Astrocyte of the cerebellum (primary cell): ENCODE results near the gene DDAH2.
A peak's percentile ranks its signal among the peaks of the same experiment; 100 is the strongest.

Experiments
- DNase-seq: peaks from one replicate; pipeline ENCODE4 v3.0.0-alpha.2; 2011; ENCODE audit warnings: low read depth
- H3K4me3 ChIP-seq: 2 replicates; pipeline ENCODE4 v1.5.1; 2011; ENCODE audit warnings: mild to moderate bottlenecking, low read depth, low read length, moderate library complexity
- CTCF ChIP-seq: IDR thresholded peaks from 2 replicates; pipeline ENCODE4 v1.5.1; 2012; ENCODE audit warnings: low read length, low read depth, moderate library complexity, mild to moderate bottlenecking; ENCODE audit errors: missing control alignments
- in situ Hi-C: cut with HindIII; loops from 2 replicates; pipeline ENCODE4 v1.10.0; 2017; ENCODE audit warnings: low sequenced_read_pairs

The DDAH2 gene

GRCh38 chr6:31737991-31738979, 9.2 kb upstream of the DDAH2 start:
- H3K4me3 ChIP-seq = peak overlapping the region; percentile 5
- in situ Hi-C loops = no loop called here
- DNase-seq = peak; percentile 65
- peak; percentile 30 for TF ChIP-seq CTCF

GRCh38 chr6:31737315-31737990, 8.4 kb upstream of the DDAH2 start:
- in situ Hi-C loops = no loop called here
- no peak for DNase-seq
- TF ChIP-seq CTCF = no peak
- peak overlapping the region; percentile 5 for H3K4me3 ChIP-seq

- TF ChIP-seq CTCF = no peak
- in situ Hi-C loops = no loop called here
- no peak for DNase-seq
- peak overlapping the region; percentile 99 for H3K4me3 ChIP-seq
Measured at GRCh38 chr6:31736768-31737314, 7.7 kb upstream of the DDAH2 start.

- DNase-seq = peak; percentile 28
- peak within 1 kb of the TSS; percentile 99 for H3K4me3 ChIP-seq
- in situ Hi-C loops = no loop called here
- no peak for TF ChIP-seq CTCF
Measured at GRCh38 chr6:31736021-31736767, 7.1 kb upstream of the DDAH2 start, which contains the start of gene CLIC1. CLIC1 (minus strand) TSS chr6:31736530; CDS start chr6:31736300, 230 bp downstream.

- H3K4me3 ChIP-seq = peak overlapping the region; percentile 99
- no peak for DNase-seq
- in situ Hi-C loops = loop anchor here (5.0 kb wide), 1 partner anchor 43 kb away; no protein-coding TSS in a partner anchor
- no peak for TF ChIP-seq CTCF
Measured at GRCh38 chr6:31734821-31735406, 5.8 kb upstream of the DDAH2 start.
